Neural cell (in vitro differentiated cells): ENCODE measurements around the gene NPSR1.

Experiments used
- CTCF ChIP-seq: fragments of 450-650 bp; IDR thresholded peaks from 2 replicates; pipeline ENCODE4 v1.5.1; 2014; ENCODE audit warnings: antibody characterized with exemption, mild to moderate bottlenecking, moderate library complexity; ENCODE audit not compliant: poor library complexity, severe bottlenecking
- EP300 ChIP-seq: fragments of 450-650 bp; conservative IDR thresholded peaks from 2 replicates; pipeline ENCODE4 v1.6.1; 2014; ENCODE audit warnings: antibody characterized with exemption, mild to moderate bottlenecking, moderate library complexity; ENCODE audit not compliant: poor library complexity, severe bottlenecking

DNA sequence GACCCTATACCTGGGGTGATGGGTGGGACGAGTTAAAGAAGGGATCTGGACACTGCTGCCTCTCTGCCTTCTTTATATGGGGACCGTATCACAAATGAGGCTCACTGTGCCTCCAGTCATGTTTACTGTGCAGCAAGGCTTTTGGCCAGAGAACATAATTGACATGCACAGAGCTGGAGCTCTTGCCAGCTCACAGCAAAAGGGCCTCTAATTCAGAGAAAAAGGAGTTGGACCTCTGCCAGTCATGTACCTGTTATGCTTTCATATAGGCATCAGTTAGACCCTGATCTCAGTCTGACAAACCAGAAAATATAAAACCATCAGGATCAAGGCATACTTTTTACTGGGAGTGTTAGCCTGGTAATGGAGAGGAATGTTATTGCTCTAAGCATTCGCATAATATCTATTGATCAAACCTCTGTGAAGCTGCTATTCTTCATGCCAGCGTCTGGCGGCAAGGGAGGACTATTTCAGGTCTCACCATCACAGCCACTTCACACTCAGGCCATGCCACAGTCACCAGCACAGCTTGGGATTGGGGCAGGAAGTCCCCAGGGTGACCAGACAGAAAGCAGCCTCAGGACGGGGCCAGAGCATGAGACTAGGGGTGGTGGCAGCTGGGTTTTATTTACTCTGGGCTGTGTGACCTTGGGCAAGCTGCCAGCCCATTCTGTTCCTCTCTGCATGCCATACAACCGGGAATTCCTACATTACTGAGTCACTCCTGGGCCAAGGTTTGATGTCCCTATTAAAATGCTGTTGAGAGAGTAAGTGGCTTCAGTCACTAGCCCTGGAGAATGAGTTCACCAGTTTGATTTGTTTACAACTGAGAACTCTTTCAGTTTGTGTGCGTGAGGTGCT, 90.1 kb downstream of the NPSR1 start:
- TF ChIP-seq EP300 (no peak), CTCF (no peak)
